Measurements from ENCODE around the gene LUZP2. TPM values are rescaled to one million over a fixed set of nuclear protein-coding genes. Genes with fewer than 3 reads are reported as not detected.

Gene LUZP2
- polyA plus RNA-seq, 4 donors = 1.6 to 13.5 (median 2.5) TPM

DNA sequence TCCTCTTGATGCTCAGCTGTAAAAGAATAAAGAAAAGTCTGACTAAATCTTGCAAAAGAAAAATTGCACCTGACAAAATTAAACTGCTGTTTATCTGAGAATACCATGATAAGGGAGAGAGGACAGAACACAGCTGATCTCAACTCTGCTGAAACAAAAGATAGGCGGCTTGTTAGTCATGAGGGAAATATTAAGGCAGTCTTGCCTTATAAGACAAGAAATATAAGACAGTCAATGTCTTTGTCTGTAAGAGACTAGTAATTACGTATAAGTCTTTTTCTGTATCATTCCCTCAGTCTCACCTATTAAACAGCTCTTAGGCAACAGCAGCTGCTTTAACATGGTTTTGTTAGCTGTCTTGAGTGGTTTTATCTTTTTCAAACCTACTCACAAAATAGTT lies 296.6 kb downstream of the LUZP2 start:
- DNase-seq (ENCODE audit: low read depth in 4 of 4, low spot score in 3 of 4) = no peak

DNA sequence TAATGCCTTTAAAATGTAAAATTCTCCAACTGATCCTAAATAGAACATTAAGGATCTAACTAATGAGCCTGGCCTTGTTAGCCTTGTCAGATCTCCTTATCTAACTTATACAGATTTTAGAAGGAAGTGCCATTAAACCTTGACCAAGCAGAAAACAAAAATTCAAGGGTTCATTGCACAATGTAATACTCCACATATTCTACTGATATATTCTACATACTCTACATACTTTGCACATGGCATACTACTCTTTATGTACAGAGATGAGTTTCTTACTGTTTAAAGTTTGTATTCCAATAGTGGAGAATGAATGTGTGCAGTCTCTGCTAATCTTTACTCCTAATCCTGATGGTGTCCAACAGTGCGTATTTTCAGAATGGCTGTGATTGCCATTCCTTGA lies 297.2 kb downstream of the LUZP2 start:
- no peak for DNase-seq (ENCODE audit: low read depth in 4 of 4, low spot score in 3 of 4)

DNA sequence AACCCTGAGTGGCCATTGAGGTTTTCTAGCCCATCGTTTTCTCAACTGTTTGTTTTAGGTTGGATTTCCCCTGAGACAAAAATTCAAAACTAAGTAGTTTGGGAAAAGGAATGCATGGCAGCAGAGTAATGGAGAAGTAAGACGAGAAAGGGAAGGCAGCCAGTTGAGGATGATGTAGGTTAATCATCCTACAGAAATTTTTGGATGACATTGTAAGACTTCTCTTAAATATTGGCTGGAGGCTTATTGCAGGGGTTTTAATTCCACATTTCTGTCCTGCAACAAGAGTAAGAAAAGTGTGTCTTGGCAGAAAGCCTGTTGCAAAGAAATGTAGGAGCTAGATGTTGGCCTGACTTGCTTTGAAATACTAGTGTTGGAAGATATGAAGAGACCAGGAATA lies 308.8 kb downstream of the LUZP2 start:
- no peak for DNase-seq (ENCODE audit: low read depth in 4 of 4, low spot score in 3 of 4)

DNA sequence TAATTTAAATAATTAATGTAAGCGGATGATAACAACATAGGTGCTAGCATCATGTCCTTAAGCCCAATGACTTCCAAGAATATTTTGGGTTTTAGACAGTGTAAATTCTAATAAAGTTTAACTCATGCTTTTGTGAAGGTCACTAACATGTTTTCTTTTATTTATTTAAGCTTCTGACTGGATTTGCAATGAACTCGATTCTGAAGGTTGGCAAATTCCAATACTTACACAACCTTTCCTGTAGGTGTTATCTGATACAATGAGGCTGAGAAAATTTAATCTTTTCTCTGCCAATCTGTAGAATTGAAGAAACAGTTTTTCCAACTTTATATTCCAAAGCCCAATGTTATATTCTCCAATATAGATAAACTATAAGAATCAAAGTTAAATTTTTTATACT lies 311.3 kb downstream of the LUZP2 start:
- no peak for DNase-seq (ENCODE audit: low read depth in 4 of 4, low spot score in 3 of 4)

DNA sequence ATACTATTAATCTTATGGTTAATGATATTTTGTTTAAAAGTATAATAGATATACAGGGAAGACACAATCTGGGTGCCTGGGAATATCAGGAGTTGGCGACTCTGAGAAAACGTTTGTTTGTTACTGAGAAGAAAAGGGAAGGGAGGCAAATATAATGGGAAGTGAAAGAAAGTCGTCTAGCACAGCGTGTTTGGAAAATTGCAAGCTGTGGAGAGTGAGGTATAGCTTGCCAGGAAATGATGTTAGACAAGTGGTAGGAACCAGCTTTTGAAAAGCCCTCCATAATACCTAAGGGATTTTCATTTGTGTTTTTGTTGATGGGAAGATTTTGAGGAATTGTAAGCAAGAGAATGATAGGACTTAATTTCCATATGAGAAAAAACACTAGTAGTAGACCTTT lies 322.2 kb downstream of the LUZP2 start:
- DNase-seq (ENCODE audit: low read depth in 4 of 4, low spot score in 3 of 4) = no peak

DNA sequence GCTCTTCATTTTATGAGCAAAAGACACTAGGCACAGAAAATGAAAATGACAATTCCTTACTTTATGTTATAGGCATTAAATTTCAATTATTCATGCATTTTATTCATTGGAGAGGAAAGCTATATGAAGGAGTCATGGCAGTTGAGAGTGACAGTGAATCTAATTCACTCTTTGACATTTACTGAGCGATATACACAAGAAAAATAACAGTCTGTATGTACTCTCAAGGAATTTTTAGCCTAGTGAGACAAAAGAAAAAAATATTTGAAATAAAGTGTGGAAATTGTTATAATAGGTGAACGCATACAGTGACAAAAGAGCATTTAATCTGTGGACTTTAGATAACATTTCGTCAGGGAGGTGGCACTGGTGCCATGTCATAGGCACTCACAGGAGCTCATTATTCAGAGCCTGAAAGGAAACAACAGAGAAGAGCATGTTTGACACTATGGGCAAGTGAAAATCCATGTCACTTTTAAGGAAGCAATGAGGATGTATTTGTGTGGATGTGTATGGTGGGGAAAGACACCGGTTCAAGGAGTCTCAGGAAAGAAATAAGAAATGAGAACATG lies 323.1 kb downstream of the LUZP2 start:
- DNase-seq (ENCODE audit: low read depth in 4 of 4, low spot score in 3 of 4) = no peak

DNA sequence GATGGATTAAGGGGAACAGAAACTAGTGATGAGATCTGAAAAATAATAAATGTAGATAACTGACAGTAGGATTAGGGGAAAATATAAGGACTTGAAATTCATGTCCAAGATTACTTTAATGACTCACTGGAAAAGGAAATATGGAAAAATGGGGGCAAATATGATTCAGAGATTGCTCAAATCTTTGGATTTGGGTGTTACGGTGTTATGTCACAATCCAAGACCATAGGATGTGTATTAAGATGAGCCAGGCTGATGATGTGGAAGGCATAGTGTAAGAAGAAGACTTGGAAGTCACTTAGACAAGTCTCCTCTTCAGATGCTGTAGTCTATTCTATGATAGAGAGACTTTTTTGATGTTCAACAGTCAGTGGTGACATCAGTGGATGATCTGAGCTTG lies 323.7 kb downstream of the LUZP2 start:
- DNase-seq (ENCODE audit: low read depth in 4 of 4, low spot score in 3 of 4) = no peak

DNA sequence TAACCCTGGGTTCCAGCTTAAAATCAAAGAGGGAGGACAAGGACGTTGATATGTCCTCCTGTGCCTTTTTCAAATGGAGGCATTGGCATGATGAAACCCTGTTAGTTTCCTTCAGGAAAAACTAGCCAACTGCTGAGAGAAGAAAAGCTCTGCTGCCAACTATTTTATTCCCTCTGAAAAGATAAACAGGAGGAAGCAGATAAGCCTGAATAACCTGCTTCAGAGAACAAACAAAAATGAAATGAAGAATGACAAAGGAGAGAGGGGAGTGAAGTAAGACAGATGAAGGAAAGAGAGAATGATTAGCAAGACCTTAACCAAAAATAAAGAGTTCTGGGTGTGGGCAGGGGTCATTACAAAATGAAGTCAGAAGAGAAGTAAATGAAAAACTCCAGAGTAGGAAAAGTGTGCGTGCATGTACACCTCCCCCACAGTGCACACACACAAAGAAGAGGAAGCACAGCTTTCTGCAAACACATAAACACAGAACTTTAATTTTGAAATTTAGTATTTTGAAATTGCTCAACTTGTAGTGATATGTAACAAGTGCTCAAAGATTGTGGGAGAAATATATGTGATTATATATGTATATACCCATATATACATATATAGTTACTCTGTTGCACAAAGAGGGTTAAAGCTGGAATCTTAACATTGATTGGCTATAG lies 332.2 kb downstream of the LUZP2 start:
- DNase-seq (ENCODE audit: low read depth in 4 of 4, low spot score in 3 of 4) = no peak

DNA sequence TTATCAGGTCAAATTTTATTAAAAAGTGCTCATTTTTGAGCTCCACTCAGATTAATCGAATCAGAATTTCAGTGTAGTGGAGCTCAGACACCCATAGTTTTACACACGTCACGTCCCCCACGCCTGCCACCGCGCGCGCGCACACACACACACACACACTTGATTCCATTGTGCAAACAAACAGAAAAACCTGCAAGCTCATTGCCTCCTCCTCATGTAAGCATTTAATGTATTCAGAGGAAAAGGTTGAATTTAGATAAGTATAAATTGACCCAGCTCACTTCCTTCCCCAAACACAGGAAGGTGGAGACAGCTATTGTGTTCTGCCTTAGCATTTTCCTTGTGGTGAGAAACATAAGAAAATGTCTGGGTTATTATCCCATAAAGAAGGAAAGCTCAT lies 336.7 kb downstream of the LUZP2 start:
- DNase-seq (ENCODE audit: low read depth in 4 of 4, low spot score in 3 of 4) = no peak

DNA sequence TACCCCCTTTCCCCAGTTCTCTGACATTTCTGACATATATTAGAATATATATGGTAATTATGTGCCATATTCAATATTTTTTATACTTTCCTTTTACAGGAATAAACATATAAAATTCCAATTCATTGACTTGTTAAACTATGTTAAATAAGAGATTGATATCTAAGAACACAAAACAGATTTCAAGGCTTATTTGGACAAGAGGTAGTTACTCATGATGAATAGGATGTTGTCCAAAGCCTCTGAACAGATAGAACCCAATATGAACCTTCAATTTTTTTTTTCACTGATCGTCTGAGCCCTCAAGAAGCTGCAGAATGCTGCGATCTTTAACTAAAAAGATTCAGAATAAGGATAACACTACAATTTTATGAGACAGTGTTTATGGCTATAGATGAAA lies 340.3 kb downstream of the LUZP2 start:
- no peak for DNase-seq (ENCODE audit: low read depth in 4 of 4, low spot score in 3 of 4)

DNA sequence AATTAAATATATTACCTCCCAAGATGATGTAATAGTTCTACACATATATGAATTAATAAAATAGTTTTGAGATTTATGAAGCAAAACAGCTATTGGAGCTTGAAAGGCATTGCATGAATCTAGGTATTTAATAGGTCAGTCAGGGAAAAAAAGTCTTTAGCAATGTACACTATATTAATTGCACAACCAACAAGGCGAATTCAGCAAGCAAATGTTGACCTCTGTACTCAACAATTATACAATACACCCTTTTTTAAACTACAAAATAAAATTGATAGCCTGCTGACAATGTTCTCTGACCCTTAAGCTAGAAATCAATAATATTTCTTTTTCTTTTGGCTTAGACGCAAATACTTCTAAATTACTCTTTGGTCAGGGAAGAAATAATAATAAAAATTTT lies 345.5 kb downstream of the LUZP2 start:
- DNase-seq (ENCODE audit: low read depth in 4 of 4, low spot score in 3 of 4) = no peak

DNA sequence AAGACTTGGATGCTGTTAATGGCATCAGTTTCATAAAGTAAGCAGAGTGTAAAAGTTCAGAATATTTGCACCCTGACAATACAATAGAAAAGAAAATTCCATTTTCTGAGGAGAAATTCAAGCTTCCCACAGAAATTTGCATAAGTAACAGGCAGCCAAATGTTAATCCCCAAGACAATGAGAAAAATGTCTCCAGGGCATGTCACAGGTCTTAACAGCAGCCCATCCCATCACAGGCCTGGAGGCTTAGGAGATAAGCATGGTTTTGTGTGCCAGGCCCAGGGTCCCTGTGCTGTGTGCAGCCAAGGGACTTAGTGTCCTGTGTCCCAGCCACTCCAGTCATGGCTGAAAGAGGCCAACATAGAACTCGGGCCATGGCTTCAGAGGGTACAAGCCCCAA lies 347.6 kb downstream of the LUZP2 start:
- DNase-seq (ENCODE audit: low read depth in 4 of 4, low spot score in 3 of 4) = no peak

DNA sequence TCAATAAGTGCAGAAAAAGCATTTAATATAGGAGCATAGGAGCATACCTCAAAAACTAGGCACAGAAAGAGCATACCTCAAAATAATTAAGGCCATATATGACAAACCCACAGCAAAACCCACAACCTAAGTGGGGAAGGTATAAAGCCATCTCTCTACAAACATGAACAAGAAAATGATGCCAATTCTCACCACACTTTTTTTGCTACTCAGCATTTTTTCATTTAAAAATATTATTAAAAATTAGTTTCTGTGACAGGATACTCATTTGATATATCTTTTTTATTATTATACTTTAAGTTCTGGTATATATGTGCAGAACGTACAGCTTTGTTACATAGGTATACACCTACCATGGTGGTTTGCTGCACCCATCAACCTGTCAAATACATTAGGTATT lies 352.0 kb downstream of the LUZP2 start:
- no peak for DNase-seq (ENCODE audit: low read depth in 4 of 4, low spot score in 3 of 4)

DNA sequence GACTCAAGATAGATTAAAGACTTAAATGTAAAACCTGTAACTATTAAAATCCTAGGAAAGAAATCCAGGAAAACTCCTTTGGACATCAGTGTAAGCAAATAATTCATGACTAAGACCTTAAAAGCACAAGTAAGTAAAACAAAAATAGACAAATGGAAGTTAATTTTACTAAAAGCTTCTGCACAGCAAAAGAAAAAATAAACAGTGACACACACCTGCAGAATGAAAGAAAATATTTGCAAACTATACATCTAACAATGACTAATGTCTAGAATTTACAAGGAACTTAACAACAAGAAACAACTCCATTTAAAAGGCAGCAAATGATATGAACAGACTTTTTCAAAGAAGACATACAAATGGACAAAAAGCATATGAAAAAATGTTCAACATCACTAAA lies 359.1 kb downstream of the LUZP2 start:
- DNase-seq (ENCODE audit: low read depth in 4 of 4, low spot score in 3 of 4) = no peak

DNA sequence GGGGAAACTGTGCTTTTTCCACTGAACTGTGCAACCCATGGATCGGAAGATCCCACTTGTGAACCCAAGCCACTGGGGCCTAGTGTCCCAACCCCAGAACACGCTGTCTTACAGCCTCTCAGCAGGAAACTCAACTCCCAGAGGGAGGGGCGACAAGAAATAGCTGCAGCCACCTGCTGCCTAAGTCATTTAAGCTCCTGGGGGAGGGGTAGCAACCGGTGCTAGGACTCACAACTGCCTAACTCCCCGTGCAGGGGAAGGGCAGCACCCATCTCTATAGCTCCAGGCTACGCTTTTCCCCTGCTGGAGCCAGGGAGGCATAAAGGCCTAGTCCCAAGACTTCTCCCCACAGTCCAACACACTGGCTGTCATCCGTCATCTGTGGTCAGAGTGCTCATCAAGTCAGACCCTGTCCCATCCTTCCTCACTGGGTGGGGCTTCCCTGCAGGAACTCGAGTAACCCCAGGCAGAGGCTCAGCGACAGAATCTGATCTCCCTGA lies 363.0 kb downstream of the LUZP2 start:
- DNase-seq (ENCODE audit: low read depth in 4 of 4, low spot score in 3 of 4) = no peak

DNA sequence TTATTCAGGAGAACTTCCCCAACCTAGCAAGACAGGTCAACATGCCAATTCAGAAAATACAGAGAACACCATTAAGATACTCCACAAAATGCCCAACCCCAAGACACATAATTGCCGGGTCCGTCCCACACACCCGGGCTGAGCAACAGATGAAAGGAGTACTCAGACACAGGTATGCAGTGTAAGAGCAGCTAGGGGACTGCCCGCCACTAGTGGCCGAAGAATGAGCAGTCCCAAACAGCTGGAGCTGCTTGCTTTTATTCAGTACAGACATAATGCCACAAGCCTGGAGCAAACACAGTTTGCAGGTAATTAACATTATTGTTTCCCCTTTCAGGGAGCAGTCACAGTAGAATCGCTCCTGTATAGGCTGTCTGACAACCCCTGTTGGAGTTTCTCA lies 364.6 kb downstream of the LUZP2 start:
- no peak for DNase-seq (ENCODE audit: low read depth in 4 of 4, low spot score in 3 of 4)

DNA sequence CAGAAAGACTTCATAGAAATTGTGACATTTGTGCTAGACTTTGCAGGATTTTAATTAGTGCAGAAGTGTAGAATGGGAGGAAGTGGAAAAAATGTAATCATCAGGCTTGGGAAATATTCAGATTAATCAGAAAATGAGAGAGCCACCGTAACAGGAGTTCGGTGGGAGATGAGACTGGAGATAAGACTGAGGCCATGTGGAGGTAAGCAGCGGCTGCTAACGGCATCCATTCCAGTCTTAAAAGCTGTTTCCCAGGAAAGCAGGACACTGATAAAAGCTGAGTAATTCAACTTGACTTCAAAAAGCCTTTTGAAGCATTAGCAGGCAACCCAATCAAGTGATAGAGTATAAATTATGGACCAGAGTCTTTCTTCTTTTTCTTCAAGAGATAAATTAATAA lies 369.9 kb downstream of the LUZP2 start:
- DNase-seq (ENCODE audit: low read depth in 4 of 4, low spot score in 3 of 4) = no peak

DNA sequence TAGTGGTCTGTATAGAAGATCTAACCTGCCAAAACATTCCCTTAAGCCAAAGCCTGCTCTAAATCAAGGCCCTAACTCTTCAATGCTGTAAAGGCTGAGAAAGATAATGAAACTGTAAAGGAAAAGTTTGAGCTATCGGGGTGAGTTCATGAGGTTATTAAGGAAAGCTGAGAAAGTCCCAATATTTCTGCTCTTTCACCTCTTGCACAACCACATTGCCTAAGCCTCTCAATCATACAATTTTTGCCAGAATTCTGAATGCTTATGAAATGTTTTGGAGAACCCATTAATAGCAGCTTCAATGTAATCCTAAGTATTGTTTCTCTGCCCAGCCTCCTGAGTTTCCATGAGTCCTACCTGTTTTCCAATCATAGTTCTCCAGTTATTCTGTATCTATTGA lies 373.2 kb downstream of the LUZP2 start:
- no peak for DNase-seq (ENCODE audit: low read depth in 4 of 4, low spot score in 3 of 4)

DNA sequence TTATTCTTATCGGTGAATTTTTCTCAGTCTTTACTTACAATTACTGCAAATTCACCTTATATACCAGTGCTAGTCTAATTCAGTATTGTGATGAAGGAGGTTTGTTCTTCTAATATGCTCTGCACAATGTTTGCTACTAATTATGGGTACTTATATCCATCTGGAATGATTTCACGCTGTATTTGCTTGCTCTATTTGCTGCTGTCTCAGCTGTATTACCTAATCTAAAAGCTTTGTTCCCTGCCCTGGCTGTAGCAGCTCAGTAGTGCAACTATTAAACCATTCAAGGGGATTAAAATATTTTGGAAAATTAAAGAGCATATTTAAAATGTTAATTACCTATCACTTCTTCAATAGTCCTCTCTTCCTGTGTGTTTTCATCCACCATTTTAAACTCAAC lies 375.3 kb downstream of the LUZP2 start:
- no peak for DNase-seq (ENCODE audit: low read depth in 4 of 4, low spot score in 3 of 4)

DNA sequence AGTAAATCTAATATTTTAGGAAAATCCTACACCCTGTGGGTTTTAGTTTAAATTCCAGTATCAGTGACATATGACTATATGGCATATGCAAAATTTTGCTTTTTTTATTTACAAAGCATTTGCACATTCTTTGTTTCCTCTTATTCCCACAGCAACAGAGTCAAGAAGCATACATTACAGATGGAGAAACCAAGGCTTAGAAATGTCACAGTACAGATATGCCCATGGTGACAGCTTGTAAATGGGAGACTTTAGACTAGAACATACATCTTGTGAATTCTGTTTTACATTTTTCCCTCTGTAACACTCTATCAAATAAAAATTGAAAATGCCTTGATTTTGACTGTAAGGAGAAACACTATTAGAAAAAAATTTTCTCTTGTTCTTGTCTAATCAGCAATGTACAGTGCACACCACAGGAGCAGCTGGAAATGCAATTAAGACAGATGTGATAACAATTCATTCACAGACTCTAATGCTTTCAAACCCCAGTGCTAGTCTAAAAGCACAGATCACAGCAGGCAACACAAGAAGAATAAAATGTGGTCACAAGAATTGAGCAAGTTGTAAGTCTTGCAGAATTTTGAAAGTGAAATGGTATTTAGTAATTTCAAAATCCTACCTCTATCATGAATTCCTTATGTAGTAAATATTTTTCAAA lies 375.9 kb downstream of the LUZP2 start:
- DNase-seq (ENCODE audit: low read depth in 4 of 4, low spot score in 3 of 4) = no peak

DNA sequence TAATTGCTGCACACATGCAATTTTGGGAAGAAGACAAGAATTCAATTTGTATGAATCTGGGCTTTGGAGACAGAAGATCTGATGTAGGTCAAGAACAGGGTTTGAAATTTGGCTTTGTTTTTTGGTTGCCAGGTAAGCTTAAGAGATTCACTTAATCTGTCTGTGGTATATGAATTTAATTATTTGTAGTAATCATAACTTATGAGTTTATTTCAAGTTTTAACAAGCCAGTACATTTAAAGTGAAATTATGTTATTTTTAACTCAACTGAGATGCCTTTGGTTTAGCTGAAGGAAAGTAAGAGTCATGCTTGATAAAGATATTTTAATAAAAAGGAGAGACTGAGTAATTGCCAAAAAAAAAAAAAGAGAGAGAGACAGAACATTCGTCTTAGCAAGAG lies 384.1 kb downstream of the LUZP2 start:
- DNase-seq (ENCODE audit: low read depth in 4 of 4, low spot score in 3 of 4) = no peak

DNA sequence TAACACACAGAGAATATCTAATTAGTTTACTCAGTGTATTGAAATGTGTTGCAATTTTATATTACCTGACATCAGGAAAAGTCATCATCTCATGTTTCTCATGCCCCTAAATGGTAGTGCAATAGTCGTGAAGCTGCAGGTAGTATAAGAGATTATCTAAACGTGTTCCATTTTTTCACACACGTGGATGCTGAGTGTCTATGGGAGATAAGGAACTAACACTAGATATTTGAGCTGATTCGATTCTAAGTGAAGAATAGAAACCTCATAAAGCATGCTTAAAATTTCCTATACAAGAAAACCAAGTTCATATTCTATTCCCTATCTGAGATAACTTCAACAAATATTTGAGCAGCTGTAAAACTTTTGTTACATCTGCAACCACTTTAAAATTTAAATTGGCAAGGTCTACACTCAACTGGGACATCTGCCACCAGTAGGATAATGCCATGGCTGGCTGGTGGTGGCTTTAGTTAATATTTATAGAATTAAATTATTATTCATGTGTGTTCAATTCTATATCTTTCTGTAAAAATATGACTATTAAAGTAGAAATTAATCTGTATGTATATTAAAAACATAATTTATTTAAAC lies 388.8 kb downstream of the LUZP2 start:
- no peak for DNase-seq (ENCODE audit: low read depth in 4 of 4, low spot score in 3 of 4)

Measured in left renal pelvis (tissue), 4 donors.